GM11168 (cell line): ENCODE data around the gene MINPP1.
"Not testable (repeated sequence)": the region's sequence is repeated elsewhere in the genome, so short reads cannot be mapped to it uniquely, and the experiment has no call there.

Experiments used
- in situ Hi-C: fragments of 300-500 bp; cut with MboI; formaldehyde crosslinking; loops from one replicate; pipeline ENCODE4 v1.12.0; 2022; ENCODE audit warnings: low sequenced_read_pairs; ENCODE audit not compliant: unreplicated experiment

Gene MINPP1, protein sequence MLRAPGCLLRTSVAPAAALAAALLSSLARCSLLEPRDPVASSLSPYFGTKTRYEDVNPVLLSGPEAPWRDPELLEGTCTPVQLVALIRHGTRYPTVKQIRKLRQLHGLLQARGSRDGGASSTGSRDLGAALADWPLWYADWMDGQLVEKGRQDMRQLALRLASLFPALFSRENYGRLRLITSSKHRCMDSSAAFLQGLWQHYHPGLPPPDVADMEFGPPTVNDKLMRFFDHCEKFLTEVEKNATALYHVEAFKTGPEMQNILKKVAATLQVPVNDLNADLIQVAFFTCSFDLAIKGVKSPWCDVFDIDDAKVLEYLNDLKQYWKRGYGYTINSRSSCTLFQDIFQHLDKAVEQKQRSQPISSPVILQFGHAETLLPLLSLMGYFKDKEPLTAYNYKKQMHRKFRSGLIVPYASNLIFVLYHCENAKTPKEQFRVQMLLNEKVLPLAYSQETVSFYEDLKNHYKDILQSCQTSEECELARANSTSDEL

DNA sequence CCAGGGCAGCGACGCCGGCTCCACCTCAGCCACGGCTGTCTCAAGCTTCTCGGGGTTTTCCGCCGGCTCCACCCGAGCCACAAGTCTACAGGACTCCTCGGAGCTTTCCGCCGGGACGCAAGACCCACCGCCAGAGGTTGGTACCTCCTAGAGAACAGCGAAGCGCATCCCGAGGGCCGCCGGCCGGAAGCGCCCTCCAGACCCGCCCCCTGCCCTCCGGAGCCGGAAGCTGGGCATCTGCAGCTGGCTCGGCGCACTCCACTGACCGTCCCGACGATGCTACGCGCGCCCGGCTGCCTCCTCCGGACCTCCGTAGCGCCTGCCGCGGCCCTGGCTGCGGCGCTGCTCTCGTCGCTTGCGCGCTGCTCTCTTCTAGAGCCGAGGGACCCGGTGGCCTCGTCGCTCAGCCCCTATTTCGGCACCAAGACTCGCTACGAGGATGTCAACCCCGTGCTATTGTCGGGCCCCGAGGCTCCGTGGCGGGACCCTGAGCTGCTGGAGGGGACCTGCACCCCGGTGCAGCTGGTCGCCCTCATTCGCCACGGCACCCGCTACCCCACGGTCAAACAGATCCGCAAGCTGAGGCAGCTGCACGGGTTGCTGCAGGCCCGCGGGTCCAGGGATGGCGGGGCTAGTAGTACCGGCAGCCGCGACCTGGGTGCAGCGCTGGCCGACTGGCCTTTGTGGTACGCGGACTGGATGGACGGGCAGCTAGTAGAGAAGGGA lies at the start of gene MINPP1:
Gene MINPP1, plus strand, starts transcription at position 254 of the 726 bp plus-strand sequence. Its CDS starts 23 bp downstream, at position 277.
- in situ Hi-C loops = no loop called here

DNA sequence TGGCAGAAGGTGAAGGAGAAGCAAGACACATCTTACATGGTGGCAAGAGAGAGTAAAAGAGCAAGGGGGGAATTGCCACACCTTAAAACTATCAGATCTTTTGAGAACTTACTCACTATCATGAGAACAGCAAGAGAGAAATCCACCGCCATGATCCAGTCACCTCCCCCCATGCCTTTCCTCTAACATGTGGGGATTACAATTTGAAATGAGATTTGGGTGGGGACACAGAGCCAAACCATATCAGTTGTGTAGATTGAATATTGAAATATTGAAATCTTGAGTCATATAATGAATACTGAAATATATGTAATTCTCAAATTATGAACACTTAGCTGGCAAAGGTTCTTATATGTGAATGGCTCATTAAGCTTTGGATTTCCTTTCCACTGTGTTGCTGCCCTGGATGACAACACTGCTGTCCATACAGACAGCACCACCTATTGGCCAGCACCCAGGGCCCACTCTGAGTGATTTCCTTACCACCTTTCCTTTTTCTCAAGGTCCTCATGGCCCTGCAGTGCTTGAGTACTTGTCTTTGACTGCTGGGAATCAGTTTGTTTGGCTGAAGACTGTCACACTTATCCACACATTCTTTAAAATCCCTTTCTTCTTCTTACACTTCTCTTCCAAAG lies 48.0 kb upstream of the MINPP1 start:
- in situ Hi-C loops = not testable (repeated sequence)

DNA sequence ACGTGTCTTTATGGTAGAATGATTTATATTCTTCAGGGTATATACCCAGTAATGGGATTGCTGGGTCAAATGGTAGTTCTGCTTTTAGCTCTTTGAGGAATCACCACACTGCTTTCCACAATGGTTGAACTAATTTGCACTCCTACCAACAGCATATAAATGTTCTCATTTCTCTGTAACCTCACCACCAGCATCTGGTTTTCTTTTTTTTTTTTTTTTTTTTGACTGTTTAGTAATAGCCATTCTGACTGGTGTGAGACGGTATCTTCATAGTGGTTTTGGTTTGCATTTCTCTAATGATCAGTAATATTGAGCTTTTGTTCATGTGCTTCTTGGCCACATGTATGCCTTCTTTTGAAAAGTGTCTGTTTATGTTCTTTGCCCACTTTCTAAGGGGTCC lies 42.9 kb upstream of the MINPP1 start:
- in situ Hi-C loops = not testable (repeated sequence)

DNA sequence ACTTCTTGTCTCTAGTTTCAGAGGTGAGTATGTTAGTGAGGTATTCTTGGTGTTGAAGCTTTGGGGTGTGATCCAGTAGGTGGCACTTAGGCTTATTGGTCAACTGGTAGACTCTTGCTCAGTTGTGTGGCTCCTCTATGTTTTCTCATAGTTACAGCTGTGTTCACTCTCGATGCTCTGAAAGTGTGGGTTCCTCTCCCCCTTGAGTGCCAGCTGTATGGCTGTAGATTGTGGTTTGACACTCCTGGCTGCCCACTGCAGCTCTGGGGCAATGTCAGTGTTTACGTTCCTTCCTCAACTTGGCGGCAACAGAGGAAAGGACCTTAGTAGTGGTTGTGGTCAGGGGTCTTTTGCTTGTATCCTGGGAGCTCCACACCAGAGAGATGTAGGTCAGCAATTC lies 37.8 kb upstream of the MINPP1 start:
- in situ Hi-C loops = not testable (repeated sequence)

DNA sequence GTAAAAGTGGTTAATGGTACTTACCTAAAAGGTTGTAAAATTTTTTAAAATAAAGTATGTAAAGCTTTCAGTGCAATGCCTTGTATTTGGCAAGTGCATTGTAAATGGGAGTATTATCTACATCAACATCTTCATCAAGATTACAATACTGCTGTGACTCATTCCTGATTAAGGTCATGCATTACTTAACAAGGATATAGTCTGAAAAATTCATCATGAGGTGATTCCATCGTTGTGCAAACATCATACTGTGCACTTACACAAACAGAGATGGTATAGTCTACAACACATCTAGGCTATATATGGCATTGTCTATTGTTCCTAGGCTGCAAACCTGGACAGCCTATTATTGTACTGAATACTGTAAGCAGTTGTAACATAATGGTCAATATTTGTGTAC lies 16.0 kb upstream of the MINPP1 start:
- in situ Hi-C loops = not testable (repeated sequence)

DNA sequence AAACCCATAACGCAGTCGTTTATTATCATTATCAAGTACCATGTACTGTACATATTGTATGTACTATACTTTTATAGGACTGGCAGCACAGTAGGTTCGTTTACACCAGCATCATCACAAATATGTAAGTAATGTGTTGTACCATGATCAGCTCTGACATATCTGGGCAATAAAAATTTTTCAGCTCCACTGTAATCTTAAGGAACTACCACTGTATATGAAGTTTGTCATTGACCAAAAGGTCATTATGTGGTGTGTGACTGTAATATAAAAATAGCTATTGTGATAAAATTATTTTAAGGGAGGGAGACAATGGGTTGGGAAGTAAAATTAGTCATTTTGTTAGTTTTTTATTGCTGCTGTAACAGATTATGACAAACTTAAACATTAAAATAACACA lies 14.4 kb upstream of the MINPP1 start:
- in situ Hi-C loops = loop anchor here (10.0 kb wide), 1 partner anchor 245 kb away; no protein-coding TSS in a partner anchor

DNA sequence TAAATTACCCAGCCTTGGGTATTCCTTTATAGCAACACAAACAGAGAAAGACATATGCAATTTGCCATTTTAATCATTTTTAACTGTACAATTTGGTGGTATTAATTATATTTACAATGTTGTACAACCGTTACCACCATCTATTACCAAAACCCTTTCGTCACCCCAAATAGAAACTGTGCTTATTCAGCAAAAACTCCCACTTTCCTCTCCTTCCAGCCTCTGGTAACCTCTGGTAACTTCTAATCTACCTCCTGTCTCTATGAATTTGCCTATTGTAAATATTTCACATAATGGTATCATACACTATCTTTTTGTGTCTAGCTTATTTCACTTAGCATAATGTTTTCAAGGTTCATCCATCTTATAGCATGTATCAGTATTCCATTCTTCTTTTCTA lies 12.2 kb upstream of the MINPP1 start:
- in situ Hi-C loops = loop anchor here (10.0 kb wide), 1 partner anchor 248 kb away; no protein-coding TSS in a partner anchor

DNA sequence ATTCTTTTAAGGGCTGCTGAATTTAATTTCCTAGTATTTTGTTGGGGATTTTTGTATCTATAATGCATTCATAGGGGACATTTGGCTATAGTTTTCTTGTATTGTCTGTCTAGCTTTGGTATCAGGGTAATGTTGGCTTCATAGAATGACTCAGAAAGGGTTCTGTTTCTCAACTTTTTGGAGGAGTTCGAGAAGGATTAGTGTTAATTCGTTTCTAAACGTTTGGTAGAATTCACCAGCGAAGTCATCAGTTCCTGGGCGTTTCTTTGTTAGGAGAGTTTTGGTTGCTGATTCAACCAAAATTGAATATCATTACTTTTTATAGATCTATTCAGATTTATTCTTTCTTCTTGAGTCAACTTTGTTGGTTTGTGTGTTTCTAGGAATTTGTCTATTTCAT lies 9.2 kb upstream of the MINPP1 start:
- in situ Hi-C loops = loop anchor here (10.0 kb wide), 1 partner anchor 251 kb away; no protein-coding TSS in a partner anchor

DNA sequence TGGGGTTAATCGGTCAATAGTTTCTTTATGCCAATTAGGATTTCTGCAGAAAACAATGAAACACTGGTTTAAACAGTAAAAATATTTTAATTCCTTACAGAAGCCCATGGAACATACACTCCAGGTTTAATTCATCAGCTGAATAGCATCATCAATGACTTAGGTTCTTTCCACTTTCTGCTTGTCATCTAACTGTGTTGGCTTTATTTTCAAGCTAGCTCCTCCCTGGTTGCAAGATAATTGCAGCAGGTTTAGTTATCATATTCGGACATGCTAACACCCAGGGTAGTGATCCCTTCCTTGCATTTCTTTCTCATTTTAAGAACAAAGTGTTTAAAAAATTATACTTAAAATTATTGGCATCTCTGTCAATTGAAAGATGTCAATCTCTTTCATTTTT lies 7.3 kb upstream of the MINPP1 start:
- in situ Hi-C loops = loop anchor here (10.0 kb wide), 1 partner anchor 253 kb away; no protein-coding TSS in a partner anchor

DNA sequence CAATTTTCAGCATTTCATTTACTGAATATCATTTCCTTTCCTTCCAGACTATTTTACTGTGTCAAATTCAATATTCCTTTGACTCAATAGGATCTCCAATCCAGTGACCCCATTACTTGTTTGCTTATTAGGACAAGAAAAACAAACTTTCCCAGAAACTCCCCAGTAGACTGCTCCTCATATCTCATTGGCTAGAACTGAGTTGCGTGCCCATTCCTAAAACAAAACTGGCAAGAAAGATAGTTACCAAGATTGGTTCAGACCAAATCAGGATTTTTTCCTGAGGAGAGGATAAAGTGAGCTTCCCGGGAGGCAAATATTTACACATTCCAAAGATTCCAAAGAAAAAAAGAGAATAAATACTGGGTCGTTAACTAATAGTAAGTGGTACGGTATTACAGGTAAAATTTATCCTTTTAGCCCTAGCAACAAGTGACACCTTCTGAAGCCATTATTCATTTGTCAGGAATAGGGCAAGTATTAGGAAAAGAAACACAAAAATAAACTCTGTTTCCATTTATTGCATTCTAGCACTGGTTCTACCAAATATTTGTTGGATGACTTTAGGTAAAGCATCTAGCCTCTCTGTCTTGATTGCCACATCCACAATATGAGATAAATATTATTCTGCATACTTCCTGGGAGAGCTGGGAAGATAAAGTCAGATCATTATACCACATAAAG lies 6.4 kb upstream of the MINPP1 start:
- in situ Hi-C loops = loop anchor here (10.0 kb wide), 1 partner anchor 253 kb away; no protein-coding TSS in a partner anchor

DNA sequence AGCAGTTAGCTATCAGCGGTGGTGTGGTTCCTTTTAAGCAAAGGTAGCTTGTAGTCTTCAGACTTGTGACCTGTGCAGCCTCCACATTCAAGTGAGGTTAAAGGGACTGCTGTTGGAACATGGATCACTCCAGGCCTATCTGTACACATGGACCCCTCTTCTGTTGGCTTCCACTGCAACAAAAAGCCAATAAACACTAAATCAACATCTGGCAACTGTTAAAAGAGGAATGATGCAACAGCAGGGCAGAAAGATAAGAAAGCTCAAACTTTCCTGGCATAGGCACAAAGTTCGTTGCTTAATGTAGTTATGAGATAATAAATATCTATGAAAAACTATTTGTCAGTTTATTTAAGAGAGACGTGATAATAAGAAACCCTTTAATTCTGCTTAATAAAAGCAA lies 4.0 kb upstream of the MINPP1 start:
- in situ Hi-C loops = no loop called here

DNA sequence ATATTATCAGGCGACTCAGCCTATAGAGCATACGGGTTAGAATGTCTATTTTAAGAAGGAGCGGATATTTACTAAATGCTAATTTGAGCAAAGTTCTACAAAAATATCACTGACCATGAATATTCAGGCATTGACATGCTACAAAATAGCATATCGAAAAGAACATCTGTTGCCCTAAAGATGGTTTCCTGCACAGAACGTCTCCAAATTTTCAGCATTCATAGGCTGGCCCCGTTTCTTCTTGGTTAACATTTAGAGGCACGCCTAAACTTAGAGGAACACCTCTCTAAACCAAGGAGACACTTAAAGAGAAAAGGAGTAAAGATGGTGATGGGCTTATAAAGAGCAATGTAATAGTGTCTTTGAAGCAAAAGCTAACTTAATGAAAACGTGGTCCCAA lies 1.3 kb upstream of the MINPP1 start:
- in situ Hi-C loops = no loop called here

DNA sequence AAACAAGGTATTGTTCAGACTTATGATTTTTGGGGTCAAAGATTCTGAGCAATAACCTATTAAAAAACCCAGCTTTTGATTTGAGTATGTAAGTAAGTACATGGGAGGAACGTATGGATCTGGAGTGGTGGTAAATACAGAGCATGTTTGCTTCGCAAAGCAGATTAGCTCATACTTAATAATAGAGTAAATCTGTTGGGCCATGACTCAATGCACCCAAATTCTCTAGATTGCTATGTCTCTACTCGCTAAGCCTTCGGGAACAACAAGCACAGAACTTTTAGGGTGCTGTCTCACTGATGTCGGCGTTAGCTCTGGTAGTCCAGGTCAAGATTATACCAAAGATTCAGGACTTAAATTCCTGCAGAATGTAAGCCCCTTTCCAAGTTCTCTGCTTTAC lies 807 bp upstream of the MINPP1 start:
- in situ Hi-C loops = no loop called here

DNA sequence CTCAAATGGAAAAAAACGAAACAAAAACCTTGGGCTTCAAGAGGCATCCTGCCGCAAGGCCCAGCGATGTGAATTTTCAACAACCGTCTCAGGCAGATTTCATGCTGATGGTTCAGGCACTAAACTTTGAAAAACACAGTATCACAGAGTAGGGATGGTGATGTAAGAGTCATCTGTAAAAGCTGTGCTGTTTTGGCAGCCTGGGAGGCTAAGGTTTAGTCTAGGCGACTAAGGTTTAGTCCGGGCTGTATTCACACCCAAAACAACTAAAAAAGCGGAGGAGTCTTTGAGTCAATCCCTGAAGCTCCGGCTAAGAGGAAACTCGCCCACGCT lies 420 bp upstream of the MINPP1 start:
- in situ Hi-C loops = no loop called here

DNA sequence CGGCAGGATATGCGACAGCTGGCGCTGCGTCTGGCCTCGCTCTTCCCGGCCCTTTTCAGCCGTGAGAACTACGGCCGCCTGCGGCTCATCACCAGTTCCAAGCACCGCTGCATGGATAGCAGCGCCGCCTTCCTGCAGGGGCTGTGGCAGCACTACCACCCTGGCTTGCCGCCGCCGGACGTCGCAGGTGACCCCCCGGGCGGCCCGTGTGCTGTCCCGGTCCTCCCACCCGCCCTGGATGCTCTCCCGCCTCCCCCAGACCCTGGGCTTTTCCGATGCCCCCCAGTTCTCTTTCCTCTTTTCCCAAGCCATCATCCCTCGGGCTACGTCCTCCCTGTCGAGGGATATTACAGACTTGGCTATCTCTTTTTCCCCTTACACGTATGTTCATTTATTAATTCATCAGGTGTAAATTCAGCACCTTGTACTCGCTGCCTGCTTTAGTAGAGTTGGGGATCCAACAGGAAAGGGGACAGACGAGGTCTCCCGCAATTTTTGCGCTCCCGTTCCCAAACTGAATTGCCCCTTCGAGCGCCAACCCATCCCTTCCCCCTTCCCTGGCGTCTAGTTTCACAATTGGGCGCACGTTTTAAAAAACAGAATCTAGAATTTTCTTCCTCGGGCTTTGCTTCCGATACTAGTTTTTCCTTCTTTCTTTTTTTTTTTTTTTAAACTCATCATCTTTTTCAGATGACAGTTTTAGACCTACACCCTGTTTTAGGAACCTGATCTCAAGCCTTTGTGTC lies 846 bp downstream of the MINPP1 start:
- in situ Hi-C loops = no loop called here

DNA sequence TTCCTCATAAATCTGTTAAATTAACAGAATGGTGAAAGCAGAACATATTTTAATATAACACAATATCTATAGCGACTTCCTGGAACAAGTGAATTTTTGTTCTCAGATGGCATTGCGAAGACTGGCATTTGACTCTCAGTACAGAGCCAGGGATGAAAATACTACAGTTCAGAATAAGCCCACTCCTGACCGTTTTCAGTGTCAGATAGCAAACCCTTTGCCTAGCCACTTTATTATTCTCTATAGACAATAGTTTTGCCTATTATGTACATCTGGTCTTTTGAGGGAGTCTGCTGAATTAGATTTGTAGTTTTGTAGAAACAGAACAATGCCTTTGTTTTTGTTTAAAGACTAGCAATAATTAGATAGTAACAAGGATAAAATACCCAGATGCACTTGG lies 2.3 kb downstream of the MINPP1 start:
- in situ Hi-C loops = no loop called here

DNA sequence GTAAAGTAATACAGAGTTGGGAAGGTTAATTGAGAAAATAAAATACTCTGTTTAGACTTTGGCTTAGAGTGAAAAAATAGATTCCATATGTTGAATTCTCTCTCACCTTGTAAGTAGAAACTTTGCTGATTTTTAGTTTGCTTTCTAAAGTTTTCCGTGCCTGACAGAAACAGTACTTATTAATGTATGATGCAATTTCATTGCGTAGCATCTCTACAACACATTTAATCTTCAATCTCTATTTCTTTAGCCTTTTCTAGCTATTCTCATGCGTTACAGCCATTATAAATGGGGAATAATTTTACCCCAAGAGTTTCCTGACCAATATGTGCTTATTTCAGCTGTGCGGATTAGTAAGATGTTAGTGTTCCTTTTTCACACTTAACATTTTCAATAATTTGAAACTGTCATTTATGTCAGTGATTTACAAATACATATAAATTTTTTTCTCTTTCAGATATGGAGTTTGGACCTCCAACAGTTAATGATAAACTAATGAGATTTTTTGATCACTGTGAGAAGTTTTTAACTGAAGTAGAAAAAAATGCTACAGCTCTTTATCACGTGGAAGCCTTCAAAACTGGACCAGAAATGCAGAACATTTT lies 3.3 kb downstream of the MINPP1 start:
- in situ Hi-C loops = no loop called here

DNA sequence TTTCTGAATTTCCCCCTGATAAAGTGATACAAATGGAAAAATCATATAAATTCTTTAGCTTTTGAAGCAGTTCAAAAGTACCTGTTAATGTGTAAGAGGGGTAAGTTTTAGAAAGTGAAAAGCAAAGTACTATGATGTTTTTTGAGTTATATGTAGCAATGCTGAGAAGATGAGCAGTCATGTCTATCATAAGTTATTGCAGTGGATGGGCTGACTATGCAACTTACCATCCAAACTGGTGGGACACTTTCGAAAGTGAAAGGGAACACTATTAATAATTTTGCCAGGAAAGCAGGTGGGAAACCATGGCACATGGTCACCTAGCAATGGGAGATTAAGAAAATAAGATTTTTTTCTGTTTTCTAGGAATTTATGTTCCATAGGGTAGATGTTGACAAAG lies 4.1 kb downstream of the MINPP1 start:
- in situ Hi-C loops = no loop called here

DNA sequence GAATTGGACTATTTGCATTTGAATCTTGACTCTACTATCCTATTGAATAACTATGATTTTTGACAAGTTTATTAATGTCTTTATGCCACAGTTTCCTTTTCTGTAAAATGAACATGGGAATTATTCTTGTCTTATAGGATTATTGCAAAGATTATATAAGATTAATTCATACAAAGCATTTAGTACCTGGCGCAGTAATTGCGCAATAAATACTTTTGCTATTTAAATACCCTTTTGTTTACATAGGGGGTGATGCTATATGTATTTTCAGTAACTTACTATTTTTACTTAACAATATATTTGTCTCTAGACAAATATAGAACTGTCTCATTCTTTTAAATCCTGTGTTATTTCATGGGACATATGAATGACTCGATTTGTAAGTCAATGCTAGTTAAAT lies 5.3 kb downstream of the MINPP1 start:
- in situ Hi-C loops = no loop called here
